ENCODE data around the gene RSPH3.

DNA sequence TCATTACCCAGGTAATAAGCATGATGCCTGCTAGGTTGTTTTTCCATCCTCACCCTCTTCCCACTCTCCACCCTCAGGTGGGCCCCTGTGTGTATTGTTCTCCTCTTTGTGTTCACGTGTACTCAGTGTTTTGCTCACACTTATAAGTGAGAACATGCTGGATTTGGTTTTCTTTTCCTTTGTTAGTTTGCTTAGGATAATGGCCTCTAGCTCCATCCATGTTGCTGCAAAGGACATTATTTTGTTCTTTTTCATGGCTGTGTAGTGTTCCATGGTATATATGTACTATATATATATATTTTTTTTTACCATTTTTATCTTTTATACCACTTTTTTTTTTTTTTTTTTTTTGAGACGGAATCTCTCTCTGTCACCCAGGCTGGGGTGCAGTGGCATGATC lies 71.9 kb downstream of the RSPH3 start:
- TF ChIP-seq CHD1 (IDR thresholded peaks at IDR 0.05; ENCODE audit: low read depth, low read length) (no peak), EGR1 (IDR thresholded peaks at IDR 0.05; ENCODE audit: borderline replicate concordance in 1 of 2, low read depth in 2 of 2, low read length in 2 of 2) (no peak), NFYA (IDR thresholded peaks at IDR 0.05; ENCODE audit: borderline replicate concordance, low read depth, low read length) (no peak), POLR2A (IDR thresholded peaks at IDR 0.05; ENCODE audit: low read depth, low read length) (no peak), MYC (IDR thresholded peaks at IDR 0.05; ENCODE audit: insufficient read depth, insufficient read length, insufficient replicate concordance, low read length, severe bottlenecking) (no peak)
- TF ChIP-seq, protein P1, sequence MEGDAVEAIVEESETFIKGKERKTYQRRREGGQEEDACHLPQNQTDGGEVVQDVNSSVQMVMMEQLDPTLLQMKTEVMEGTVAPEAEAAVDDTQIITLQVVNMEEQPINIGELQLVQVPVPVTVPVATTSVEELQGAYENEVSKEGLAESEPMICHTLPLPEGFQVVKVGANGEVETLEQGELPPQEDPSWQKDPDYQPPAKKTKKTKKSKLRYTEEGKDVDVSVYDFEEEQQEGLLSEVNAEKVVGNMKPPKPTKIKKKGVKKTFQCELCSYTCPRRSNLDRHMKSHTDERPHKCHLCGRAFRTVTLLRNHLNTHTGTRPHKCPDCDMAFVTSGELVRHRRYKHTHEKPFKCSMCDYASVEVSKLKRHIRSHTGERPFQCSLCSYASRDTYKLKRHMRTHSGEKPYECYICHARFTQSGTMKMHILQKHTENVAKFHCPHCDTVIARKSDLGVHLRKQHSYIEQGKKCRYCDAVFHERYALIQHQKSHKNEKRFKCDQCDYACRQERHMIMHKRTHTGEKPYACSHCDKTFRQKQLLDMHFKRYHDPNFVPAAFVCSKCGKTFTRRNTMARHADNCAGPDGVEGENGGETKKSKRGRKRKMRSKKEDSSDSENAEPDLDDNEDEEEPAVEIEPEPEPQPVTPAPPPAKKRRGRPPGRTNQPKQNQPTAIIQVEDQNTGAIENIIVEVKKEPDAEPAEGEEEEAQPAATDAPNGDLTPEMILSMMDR (IDR thresholded peaks at IDR 0.05 in 2 of 3, conservative IDR thresholded peaks at IDR 0.05 in 1 of 3; ENCODE audit: control insufficient read depth in 2 of 3, extremely low read depth in 1 of 3, insufficient read depth in 1 of 3, low read depth in 3 of 3, low read length in 3 of 3) = no peak

Measured in GM12878 (cell line).